Stimulated activated CD4-positive, alpha-beta T cell treated with anti-CD3 and anti-CD28 coated beads, Interleukin-12 subunit alpha, Interleukin-12 subunit beta, amount 100 ng/mL, for 48 hours (primary cell): Measurements from ENCODE around the gene GNAZ.

Experiments used
- DNase-seq, 3 donors: peaks; one replicate each; pipeline ENCODE4 v3.0.0-alpha.2; 2020; ENCODE audit warnings: low read depth in 2 of 3, low spot score in 1 of 3

Gene GNAZ

GRCh38 chr22:23076896-23077572 is 6.7 kb downstream of the GNAZ start:
- DNase-seq, result no peak

- DNase-seq, result no peak
Measured at GRCh38 chr22:23077627-23078461, 7.5 kb downstream of the GNAZ start.

DNA sequence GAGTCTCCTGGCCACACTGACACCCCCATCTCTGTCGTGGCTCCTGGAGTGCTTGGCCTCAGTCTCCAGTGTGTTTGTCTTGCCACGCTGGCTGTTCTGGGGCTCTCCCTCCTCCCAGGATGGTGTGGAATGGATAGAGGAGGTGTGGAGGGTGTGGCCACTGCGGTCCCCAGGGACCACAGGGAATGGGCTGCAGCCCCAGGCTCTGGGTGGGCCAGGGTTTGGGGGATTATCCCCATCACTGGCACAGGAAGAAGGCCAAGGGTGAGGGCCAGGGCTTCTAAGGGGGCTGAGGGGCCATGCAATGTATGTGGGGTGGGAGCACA is 8.1 kb downstream of the GNAZ start:
- DNase-seq, result no peak

- no peak for DNase-seq
Measured at GRCh38 chr22:23079240-23079768, 9.0 kb downstream of the GNAZ start.

GRCh38 chr22:23079814-23080521 is 9.6 kb downstream of the GNAZ start:
- DNase-seq, result no peak

GRCh38 chr22:23080613-23081290 is 10.4 kb downstream of the GNAZ start:
- no peak for DNase-seq

DNA sequence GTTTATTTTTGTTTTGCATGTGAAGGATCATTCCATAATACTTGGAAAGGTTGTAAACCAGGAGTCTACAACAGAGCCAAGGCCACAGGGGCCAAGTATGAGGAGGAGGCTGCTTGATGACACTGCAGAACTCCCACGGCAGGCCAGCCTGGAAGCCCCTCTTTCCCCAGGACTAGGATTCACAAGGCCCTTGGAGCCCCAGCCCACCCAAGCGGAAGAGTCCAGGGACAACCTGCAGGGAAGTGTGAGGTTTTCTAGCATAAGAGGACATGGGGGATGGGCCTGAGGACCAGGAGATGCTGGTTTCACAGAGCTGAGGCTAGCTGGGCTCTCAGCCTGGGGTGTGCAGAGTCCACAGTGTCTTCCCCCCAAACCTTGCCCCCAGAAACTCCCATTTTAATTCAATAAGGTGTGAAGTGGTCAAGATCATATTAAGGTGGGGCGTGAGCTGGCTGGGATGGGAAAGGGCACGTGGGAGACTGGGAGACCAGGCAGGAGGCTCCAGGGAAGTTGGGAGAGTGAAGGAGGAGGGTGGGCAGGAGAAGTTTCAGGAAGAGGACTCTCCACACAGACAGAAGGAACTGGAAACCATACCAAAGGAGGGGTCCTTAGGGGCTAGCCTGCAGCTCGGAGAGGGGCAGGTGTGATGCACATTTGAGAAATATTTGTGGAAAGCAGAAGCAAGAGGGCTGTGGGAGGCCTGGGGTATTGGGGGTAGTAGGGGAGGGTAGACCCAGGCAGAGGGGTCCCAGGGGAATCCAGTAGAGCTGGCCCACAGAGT is 12.4 kb downstream of the GNAZ start:
- DNase-seq, result no peak

- DNase-seq, result no peak
Measured at GRCh38 chr22:23083315-23084021, 13.1 kb downstream of the GNAZ start.

- no peak for DNase-seq
Measured at GRCh38 chr22:23084453-23085350, 14.4 kb downstream of the GNAZ start.

DNA sequence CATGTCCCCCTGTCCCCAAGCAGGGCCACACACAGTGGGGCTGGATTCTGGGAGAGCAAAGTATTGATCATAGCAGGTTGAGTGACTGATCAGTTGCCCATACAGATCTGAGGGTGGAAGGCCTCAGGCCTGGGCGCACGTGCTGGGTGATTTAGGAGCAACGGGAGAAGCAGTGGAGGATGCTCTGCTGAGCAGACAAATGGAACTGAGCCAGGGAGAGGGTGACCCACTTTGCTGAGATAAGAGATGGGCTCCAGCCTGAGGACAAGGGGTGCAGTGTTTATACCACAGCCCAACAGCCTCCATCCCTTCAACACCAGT is 15.0 kb downstream of the GNAZ start:
- no peak for DNase-seq

- DNase-seq, result no peak
Measured at GRCh38 chr22:23085785-23086184, 15.5 kb downstream of the GNAZ start.

DNA sequence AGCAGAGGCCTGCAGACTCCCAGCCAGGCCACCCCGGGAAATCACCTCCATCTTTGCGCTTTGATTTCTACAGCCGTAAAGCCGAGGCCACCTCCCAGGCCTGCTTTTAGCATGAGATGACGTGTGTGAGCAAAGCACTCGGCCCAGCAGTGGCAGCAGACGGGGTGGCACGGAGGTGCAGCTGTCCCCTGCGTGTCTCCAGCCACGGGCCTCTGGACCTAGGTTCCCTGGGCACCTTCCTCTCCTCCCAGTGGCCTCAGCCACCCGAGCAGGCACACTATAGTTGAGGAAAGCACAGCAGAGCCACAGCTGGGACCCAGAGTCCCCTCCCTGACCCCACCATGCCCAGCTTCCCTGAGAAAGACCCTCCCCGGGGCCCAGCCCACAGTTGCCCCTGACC is 15.9 kb downstream of the GNAZ start:
- DNase-seq, result no peak

DNA sequence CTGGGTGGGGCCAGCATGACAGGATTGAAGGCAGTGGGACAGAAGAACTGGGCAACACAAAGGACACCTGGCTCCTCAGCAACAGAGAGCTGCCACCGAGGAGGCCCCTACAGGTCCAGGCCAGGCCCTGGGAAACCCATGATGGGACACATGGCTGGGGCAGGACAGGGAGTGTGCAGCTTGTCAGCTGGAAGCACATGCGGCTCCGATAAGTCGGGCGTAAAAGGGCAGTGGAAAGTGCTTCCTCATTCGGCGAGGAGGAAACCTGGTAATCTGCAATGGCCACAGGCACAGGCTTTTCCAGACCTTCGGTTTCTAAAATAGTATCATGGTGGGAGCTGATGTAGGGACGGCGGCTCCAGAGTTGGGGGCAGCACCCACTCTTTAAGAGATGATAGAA is 16.5 kb downstream of the GNAZ start:
- no peak for DNase-seq

- no peak for DNase-seq
Measured at GRCh38 chr22:23088199-23088604, 17.9 kb downstream of the GNAZ start.

DNA sequence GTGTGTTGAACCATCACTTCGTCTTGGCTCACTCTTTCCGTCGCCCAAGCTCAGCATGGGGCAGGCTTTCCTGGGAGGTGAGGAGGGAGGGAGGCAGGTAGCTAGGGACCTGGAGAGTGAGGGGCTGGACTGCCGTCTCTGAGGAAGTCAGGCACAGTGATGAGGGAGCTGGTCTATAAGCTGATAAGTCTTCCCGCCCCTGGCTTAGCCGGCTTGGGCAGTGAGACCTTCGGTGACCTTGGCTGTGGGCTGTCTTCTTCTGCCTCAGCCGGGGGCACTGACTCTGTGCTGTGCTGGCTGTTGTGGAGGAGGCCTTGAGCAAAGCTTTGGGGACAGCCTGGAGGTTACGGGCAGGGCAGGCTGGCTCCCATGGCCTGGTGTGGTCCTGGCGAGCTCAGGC is 18.7 kb downstream of the GNAZ start:
- no peak for DNase-seq

- DNase-seq, result no peak
Measured at GRCh38 chr22:23089633-23090456, 19.5 kb downstream of the GNAZ start.

- DNase-seq, result no peak
Measured at GRCh38 chr22:23090457-23090835, 20.1 kb downstream of the GNAZ start.

DNA sequence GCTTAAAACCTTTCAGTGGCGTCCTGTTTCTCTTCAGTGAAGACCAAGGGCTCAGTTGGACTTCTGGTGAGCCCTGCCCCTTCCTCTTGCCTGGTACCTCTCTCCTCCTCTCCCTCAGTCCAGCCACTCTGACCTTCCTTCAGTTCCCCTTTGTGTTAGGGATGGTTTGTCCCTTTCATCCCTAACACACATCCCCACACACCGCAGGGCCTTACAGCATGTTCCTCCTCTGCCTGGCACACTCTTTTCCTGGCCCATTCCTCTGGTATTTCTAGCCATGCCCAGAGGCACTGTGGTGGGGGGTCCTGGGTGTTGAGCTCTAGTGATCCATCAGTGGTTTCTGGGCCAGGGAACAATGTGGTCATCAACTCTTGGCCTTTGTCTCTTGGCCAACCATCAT is 21.4 kb downstream of the GNAZ start:
- DNase-seq, result no peak
